PC-3 (cell line): ENCODE results near the gene S100PBP. TPM values are rescaled to one million over a fixed set of nuclear protein-coding genes. Genes with fewer than 3 reads are reported as not detected.

Experiments used
- ATAC-seq: fragments of 200-7000 bp; cut with Tn5 transposase; 2 replicates; pipeline ENCODE4 v1.9.1; 2020; ENCODE audit warnings: mild to moderate bottlenecking, moderate library complexity
- BruUV-seq: library from RNA; stranded (reverse); fragments of 400-500 nt; replicated peaks from 2 replicates; lab custom pipeline; 2021; lab: Mats Ljungman, UMichigan
- CTCF ChIA-PET: fragments of 300-600 bp; sonication (Branson Sonifier 250); formaldehyde crosslinking; loops from one replicate; lab custom pipeline; 2022; ENCODE audit warnings: antibody characterized with exemption; lab: Charles Lee
- POLR2A ChIA-PET: fragments of 300-600 bp; sonication (Branson Sonifier 250); formaldehyde crosslinking; loops from one replicate; lab custom pipeline; 2022; ENCODE audit warnings: antibody characterized with exemption; ENCODE audit not compliant: unreplicated experiment; lab: Charles Lee
- DNase-seq: peaks from one replicate; pipeline ENCODE4 v3.0.0-alpha.2; 2015
- H2AFZ ChIP-seq: fragments of 300-600 bp; sonication (generic); 2 replicates; pipeline ENCODE4 v1.6.0; 2016; ENCODE audit warnings: antibody characterized with exemption, low read length
- H3F3A ChIP-seq: fragments of 300-600 bp; sonication (generic); one replicate; pipeline ENCODE4 v1.6.0; 2017; ENCODE audit warnings: antibody characterized with exemption, low read length, control low read depth, mild to moderate bottlenecking; ENCODE audit not compliant: unreplicated experiment
- H3K27ac ChIP-seq: fragments of 300-600 bp; sonication (generic); 2 replicates; pipeline ENCODE4 v1.5.1; 2016; ENCODE audit warnings: mild to moderate bottlenecking, low read length
- H3K27me3 ChIP-seq: fragments of 300-600 bp; sonication (generic); 2 replicates; pipeline ENCODE4 v1.6.1; 2016; ENCODE audit warnings: low read length, mixed read lengths
- H3K36me3 ChIP-seq: fragments of 300-600 bp; sonication (generic); 2 replicates; pipeline ENCODE4 v1.6.1; 2016; ENCODE audit warnings: low read depth, mixed run types, low read length, mixed read lengths
- H3K4me1 ChIP-seq: fragments of 300-600 bp; sonication (generic); 2 replicates; pipeline ENCODE4 v1.5.1; 2016; ENCODE audit warnings: low read length; ENCODE audit not compliant: insufficient read depth
- H3K4me2 ChIP-seq: fragments of 300-600 bp; sonication (generic); 2 replicates; pipeline ENCODE4 v1.6.0; 2016; ENCODE audit warnings: low read length
- H3K4me3 ChIP-seq: fragments of 300-600 bp; sonication (generic); 2 replicates; pipeline ENCODE4 v1.5.1; 2016; ENCODE audit warnings: mild to moderate bottlenecking, low read length, mixed read lengths
- H3K79me2 ChIP-seq: fragments of 300-600 bp; sonication (generic); 2 replicates; pipeline ENCODE4 v1.6.1; 2017; ENCODE audit warnings: low read length, mixed read lengths
- H3K9ac ChIP-seq: fragments of 300-600 bp; sonication (generic); 2 replicates; pipeline ENCODE4 v1.6.0; 2016; ENCODE audit warnings: mild to moderate bottlenecking, low read length
- H3K9me2 ChIP-seq: fragments of 300-600 bp; sonication (generic); replicated peaks from 2 replicates; pipeline ENCODE4 v1.6.1; 2016; ENCODE audit warnings: mixed run types, low read length, mixed read lengths
- H3K9me3 ChIP-seq: fragments of 300-600 bp; sonication (generic); 2 replicates; pipeline ENCODE4 v1.6.1; 2016; ENCODE audit warnings: low read length, mixed read lengths
- H4K20me1 ChIP-seq: fragments of 300-600 bp; sonication (generic); 2 replicates; pipeline ENCODE4 v1.6.1; 2016; ENCODE audit warnings: low read length, mixed read lengths
- CTCF ChIP-seq: fragments of 300-600 bp; sonication (generic); conservative IDR thresholded peaks from 2 replicates; pipeline ENCODE4 v1.5.1; 2017; ENCODE audit warnings: antibody characterized with exemption, low read depth, mild to moderate bottlenecking, low read length
- EZH2 ChIP-seq: fragments of 300-600 bp; sonication (generic); IDR thresholded peaks from one replicate; pipeline ENCODE4 v1.6.1; 2017; ENCODE audit warnings: antibody characterized with exemption, mild to moderate bottlenecking, low read length; ENCODE audit not compliant: unreplicated experiment
- EZH2phosphoT487 ChIP-seq: fragments of 300-600 bp; sonication (generic); IDR thresholded peaks from 2 replicates; pipeline ENCODE4 v1.6.1; 2018; ENCODE audit warnings: mild to moderate bottlenecking, antibody characterized with exemption, low read length, borderline replicate concordance
- intact Hi-C: fragments of 100-400 bp; cut with micrococcal nuclease; formaldehyde crosslinking; loops from 2 replicates; pipeline ENCODE4 v1.9.0; 2023
- total RNA-seq: library from RNA; depleted of rRNA; stranded (reverse); fragments of >200 nt; gene quantifications from 2 replicates; pipeline ENCODE4 v1.2.3, GENCODE V29; 2014

The S100PBP gene
- total RNA-seq, 1 experiment from 2014 or later = 13.2 TPM

- Histone ChIP-seq H3K4me2 (no peak overlapping the region), H4K20me1 (no peaks in the 10 kb centered on the region), H3K9me2 (no peaks in the 10 kb centered on the region), H3K9ac (no peak overlapping the region), H3K27ac (no peak overlapping the region), H2AFZ (no peak overlapping the region), H3K9me3 (no peaks in the 10 kb centered on the region), H3K4me3 (no peak overlapping the region), H3K79me2 (no peaks in the 10 kb centered on the region), H3K27me3 (peaks cover 10% of the 10 kb centered on the region; the same call in 1 of the 2 replicates), H3F3A (no peaks in the 10 kb centered on the region), H3K4me1 (0 out of 2 replicates have a peak, but pooled peaks cover 4% of the 10 kb centered on the region), H3K36me3 (no peaks in the 10 kb centered on the region)
- ChIA-PET CTCF (no interaction called here), POLR2A (no interaction called here)
- no TSS peak for BruUV-seq
- no peak for ATAC-seq
- no peak for TF ChIP-seq CTCF
- TF ChIP-seq EZH2phosphoT487 = no peak
- no peak for TF ChIP-seq EZH2
- no peak for DNase-seq
- intact Hi-C loops = no loop called here
These were observed 50.6 kb downstream of the S100PBP start for GRCh38 chr1:32868085-32868484.

- Histone ChIP-seq H4K20me1 (no peaks in the 10 kb centered on the region), H3K4me1 (0 out of 2 replicates have a peak, but pooled peaks cover 4% of the 10 kb centered on the region), H2AFZ (no peak overlapping the region), H3K36me3 (no peaks in the 10 kb centered on the region), H3K9me3 (no peaks in the 10 kb centered on the region), H3K4me2 (no peak overlapping the region), H3K27ac (no peak overlapping the region), H3K9ac (no peak overlapping the region), H3K9me2 (no peaks in the 10 kb centered on the region), H3F3A (no peaks in the 10 kb centered on the region), H3K27me3 (peaks cover 10% of the 10 kb centered on the region; the same call in 1 of the 2 replicates), H3K4me3 (no peak overlapping the region), H3K79me2 (no peaks in the 10 kb centered on the region)
- POLR2A ChIA-PET = no interaction called here
- BruUV-seq = no TSS peak
- CTCF ChIA-PET = interaction anchor here (0.5 kb wide), 1 partner anchor 85 kb away, joined by 5 read pairs; no protein-coding TSS in a partner anchor
- intact Hi-C loops = no loop called here
- DNase-seq = no peak
- no peak for TF ChIP-seq CTCF
- no peak for TF ChIP-seq EZH2phosphoT487
- TF ChIP-seq EZH2 = no peak
- ATAC-seq = no peak
These were observed 51.5 kb downstream of the S100PBP start for GRCh38 chr1:32868806-32869455.
